DMS 273 (cell line): ENCODE data around the gene NOS3.

ENCODE experiments used
- DNase-seq: peaks from one replicate; lab custom pipeline; 2025; ENCODE audit not compliant: unreplicated experiment; lab: John Stamatoyannopoulos, UW

The NOS3 gene

DNA sequence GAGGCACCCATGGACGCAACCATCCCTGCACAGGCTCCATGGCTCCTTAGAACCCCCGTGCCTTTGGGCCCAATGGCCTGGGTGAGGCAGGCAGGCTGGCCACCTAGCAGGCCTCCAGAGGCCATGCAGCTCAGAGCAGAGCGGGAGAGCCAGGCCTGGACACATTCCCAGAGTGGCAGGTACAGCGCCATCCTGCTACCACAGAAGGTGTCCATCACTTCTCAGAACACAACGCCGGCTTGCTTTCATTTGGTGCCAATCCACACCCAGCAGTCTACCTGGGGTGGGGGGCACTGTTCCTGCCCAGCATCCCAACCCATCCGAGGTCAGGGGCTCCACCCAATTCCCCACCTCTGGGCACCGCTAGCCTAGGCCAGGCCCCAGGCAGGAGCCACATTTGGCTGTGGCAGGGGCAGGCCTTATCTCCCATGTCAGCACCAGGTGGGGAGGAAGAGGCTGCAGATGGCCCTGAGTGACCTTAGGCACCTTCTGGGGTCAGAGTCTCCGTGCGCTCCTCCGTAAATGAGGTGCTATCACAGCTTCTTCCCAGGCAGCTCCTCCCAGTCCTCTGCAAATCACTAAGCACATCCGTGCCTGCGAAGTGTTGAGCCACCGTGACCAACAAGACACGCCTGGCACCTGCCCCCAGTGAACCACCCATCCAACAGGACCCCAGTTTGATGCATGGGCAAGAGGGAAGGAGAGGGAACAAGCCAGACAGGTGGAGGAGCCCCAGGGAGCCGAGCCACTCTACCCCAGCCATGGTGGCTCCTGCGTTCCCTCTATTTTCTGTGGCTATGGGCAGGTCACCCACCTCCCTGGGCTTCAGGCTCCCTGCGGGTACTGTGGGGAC, 26.9 kb upstream of the NOS3 start:
- no peak for DNase-seq

DNA sequence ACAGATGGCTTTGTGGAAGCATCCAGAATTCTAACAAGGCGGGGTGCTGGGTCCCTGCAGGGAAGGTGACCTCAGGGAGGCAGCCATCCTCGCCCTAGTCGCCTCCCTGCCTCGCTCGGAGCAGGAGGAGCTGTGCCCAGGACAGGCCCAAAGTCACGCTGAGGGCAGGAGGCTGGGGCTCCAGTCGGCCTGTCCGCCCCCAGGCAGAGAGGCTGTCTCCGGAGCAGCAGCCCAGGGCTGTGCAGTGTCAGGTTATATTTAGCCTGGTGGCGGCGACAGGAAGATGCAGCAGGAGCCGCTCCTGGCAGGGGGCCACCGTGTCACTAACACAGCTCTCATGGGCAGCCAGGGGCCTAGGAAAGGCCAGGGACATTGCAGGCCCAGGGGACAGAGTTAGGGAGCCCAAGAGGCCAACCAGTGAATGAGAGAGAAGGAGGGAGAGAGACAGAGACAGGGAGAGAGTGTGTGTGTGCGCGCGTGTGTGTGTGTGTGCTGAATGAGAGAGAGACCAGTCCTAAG, 26.2 kb upstream of the NOS3 start:
- peak; percentile 81 for DNase-seq

DNA sequence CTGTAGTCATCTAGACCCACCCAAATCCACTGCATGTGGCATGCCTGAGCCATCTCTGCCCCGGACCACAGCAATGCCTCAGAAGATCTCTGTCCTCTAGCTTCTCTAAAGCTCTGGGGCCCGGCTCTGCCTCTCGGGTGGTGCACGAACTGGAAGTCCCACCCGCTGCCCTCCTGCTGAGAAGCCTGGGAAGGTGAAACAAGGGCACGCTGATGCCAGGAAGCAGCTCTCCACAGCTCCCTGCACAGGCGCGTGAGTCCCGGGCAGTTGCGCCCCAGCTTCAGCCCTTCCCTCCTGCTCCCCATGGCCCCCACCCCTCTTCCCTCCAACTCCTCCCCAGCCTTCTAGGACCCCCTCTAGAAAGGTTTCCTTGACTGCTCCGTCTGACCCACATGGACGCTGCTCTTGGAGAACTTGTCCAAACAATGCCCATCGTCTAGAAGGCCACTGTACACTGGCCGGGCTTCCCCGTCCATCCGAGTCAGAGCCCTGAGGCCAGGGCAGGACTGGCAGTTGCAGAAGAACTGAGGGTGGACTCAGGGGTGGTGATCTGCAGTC, 25.5 kb upstream of the NOS3 start:
- DNase-seq = no peak

DNA sequence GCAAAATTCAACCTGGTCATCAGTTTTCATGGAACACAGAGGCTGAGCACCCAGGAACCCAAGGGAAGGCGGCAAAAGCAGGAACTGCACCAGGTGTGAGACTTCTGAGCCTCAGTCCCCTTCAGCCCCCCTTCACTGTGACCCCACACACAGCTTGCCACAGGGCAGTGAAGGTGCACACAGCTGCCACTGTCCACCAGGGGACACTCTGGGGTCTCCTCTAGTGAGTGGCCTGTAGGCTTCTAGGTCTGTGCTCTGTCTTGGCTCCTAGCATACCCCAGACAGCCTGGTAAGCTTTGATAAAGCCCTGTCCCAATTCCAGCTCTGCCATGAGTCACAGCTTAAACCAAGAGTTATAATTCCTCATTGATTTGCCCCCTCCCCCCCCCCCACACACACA, 24.8 kb upstream of the NOS3 start:
- peak; percentile 56 for DNase-seq

DNA sequence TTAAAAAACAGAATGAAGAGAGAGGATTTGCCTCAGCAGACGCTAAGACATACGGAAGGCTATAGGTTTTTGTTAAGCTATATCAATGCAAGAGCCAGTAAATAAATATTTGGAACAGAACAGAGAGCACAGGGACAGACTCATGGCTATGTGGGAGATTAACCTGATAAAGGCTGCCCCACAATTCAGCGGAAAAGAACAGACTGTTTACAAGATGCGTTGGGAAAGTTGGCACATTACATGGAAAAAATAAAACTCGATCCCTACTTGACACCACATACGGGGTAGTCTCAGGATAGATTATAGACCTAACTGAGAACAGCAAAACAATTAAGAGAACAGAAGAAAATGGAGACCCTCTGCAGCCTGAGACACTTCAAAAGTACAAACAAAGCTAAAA, 23.5 kb upstream of the NOS3 start:
- DNase-seq = no peak

DNA sequence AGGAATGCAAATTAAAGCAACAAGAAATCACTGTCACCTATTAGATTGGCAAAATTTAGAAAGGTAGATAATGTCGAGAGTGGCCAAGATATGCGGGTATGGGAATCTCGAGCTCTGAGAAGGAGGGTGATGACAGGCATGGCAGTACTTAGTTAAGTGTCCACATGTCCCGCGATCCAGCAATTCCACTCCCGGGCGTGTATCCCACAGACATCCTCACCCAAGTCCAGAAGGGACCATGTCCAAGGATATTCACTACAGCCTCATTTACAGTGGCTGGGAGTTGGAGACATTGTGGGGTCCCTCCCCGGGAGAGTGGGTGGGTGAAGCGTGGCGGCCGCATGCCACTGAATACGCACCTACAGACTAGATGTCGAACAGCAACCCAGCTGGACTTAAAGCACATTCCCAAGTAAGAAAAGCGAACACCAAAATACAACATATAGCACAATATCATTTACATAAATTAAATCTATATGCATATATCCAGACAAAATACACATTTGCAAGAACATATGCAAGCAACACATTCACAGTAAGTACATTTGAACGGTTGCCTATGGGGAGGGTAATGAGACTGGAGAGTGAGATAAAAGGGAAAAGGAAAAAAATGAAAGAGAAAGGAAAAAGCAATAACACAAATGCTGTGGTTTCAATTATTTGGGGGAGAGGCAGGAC, 22.6 kb upstream of the NOS3 start:
- no peak for DNase-seq

DNA sequence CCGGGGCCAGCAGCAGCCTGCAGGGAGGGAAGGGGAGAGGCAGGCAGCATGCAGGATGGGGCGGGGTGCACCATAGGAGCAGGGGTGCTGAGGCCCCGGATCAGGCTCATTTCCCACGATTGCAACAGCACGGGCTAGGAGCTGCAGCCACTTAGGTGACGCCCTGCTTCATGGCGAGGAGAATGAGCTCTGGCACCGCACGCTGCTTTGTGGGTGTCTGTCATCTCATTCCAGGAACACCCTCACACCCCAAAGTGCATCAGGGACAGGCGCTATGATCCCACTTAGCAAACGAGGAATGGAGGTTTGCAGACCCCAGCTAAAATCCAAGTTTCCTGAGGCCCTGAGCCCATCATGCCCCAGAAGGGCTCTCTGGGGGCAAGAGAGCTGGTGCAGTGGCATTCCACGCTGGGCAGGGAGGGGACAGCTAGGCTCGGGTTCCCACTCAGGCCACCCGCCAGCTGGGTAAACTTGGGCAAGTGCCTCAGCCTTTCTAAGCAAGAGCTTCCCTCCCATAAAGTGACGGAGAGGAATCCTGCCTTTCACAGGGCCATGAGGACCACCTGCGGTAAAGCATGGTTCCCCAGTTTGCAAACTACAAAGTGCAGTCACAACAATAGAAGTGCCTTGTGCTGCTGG, 22.0 kb upstream of the NOS3 start:
- DNase-seq = no peak

DNA sequence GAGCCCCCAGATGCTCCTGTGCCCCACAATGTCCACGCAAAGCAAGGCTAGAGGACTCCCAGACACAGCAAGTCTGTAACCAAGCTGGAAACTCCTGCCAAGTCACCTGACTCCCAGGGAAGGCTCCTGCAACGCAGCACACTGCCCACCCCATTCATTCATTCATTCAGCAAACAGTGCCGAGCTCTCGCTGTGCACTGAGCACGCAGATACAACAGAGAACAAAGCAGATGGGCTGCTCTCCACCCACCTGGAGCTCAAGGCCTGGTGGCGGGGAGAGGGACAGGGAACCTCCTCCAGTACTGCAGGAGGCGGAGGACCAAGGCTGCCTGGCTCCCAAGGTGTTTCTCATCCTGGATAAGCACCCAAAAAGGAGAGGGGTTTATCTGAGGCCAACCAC, 21.3 kb upstream of the NOS3 start:
- DNase-seq = no peak

DNA sequence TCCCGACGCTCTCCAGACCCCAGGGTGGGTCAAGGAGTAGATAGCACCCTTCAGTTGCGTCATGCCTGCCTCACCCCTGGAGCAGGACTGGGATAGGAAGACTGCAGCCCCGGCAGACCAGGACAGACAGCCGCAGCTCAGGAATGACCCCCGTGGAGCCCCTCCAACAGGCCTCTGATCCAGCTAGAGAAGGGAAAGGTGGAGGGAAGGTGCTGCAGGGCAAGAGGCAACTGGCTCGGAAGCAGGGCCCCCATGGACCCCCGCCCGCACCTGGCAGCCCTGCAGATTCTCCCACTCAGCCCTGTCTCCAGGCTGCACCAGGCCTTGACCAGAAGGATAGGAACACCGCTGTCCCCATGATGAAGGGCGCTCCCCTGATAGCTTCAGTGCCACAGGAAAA, 20.4 kb upstream of the NOS3 start:
- DNase-seq = no peak

DNA sequence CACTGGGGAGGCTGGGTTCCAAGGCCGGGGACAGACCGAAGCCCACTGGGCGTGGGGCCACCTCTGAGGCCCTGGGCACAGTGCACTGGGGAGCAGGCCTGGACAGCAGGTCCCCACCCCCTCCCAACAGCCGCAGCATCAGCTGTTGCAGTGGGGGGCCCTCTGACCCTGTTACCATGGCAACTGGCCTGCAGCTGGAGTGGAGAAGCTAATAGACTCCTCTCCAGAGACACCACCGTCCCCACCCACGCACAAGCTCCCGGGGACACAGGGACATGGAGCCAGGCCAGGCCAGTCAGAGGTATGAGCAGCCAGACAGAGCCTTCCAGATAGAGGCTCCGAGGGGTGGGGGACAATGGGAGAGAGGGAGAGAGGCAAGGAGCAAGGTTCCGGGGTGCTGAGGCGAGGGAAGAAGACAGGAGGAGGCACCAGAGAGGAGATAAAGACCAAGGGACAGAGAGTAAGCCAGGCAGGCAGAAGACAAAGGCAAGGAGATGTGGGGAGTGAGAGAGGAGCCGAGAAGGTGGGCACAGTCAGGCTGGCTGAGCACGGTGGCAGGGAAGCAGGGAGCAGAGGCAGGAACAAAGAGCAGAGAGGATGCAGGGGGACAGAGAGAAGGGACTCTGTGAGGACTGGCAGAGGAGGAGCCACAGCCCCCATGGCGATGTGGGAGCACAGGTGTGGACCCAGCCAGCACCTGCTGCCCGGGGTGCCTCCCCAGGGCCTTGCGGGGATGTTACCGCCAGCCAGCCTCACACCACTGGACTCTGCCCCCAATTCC, 19.4 kb upstream of the NOS3 start:
- peak; percentile 54 for DNase-seq

DNA sequence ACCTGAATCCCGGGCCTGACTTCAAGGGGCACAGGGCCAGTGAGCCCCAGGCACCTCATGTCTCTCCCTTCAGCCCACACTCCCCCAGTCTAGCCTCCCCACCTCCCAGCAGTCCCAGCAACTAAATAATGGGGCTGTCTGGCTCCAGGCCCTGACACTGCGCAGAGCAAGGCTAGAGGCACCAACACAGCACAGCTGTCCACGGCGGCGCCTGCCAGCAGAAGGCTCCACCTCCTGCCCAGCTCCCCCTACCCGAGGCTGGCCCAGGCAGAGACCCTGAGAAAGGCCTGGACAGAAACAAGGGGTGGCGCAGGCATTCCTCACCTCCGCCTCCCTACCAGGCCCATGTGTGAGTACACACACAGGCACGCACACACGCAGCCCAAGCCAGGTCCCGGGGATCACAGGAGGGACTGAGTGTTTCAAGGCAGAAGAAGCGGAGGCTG, 18.8 kb upstream of the NOS3 start:
- DNase-seq = peak; percentile 90

DNA sequence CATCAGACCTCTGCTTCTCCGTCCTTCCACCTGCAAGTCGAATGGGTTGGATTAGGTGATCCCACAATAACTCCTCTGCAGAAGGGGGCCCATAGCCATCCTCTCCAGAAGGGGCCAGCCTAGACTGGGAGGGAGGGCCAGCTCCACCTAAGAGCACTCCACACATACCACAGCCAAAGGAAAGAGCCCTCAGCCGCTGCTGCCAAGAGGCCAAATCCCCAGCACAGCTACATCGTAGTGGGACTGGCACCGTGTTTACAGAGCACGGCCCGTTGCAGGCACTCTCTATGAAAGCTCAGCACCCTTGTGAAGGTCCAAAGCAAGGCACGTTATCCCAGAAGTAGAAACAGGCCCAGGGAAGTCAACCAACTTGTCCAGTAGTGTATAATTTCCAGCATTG, 18.1 kb upstream of the NOS3 start:
- no peak for DNase-seq

DNA sequence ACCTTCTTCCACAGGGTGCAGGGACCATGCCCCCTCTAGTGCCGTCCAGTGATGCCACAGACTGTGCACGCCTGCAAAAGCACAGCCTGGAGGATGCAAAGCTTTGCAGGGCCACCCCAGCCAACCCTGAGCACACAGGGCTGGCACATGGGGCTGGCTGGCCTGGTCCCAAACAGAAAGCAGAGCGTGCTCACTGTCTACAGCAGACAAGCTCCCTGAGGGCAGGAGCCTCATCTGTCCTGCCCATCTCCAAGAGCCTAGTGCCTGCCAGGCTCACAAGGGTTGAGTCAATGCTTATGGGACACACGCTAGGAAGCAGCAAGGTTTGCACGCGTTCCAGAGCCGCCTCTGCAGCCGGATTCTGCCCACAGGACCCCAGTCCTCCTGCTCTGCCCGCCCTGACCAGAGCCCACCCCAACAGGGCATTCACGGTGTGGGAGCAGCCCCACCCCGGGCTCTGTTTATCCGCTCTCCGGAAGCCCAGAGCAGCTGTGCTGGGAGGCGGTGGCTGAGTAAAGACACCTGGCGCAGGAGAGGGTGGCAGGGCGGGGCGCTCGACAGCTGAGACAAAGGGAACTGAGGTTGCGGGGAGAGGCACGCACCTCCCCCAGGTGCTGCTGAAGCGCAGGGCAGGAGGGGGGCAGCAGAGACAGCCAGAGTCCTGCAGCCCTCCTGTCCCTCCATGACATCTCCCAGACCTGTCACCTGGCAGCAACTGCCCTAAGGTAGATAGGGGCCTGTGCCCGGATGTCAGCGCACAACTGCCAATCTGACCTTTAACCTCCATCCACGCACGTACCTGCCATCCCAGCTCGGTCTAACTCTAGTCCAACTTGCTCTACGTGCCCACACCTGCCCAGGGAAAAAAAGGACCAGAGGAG, 17.0 kb upstream of the NOS3 start:
- DNase-seq = no peak

DNA sequence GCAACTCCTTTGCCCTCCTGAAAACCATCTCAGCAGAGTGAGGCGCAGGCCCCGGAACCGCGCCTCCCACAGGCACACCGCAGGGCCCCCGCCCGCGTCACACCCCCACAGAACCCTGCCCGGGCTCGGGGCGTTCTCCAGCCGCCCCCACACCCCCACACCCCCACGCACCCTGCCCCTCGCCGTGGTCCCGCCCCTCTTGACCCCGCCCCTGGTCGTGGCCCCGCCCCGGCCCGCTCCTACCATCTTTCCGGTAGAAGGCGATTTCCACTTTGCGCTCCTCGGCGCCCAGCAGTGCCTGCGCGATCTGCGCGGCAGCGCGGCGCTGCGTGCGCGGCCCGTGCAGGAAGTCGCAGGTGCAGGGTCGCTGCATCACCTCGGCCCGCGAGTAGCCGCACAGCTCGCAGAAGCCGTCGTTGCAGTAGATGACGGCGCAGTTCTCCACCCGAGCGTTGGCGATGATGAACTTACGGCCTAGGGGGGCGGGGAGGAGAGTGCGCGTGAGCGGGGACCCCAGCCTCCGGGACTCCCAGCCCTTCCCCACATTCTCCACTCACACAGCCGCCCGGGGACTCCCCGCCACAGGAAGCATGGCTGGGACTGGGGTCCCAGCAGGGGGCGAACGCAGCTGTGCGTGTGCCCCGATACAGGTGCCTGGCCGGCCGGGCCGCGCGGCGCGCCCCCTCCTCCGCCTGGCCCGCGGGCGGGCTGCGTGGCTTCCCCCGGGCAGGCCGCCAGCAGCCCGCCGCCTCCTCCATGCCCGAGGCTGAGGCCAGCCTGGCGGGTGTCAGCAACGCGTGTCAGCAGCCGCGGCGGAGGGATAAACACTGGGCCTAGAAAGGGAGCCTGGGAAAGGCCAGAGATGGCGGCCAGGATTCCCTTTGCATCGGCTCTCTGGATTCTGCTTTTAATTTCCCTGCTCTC, 16.1 kb upstream of the NOS3 start:
- peak; percentile 82 for DNase-seq

DNA sequence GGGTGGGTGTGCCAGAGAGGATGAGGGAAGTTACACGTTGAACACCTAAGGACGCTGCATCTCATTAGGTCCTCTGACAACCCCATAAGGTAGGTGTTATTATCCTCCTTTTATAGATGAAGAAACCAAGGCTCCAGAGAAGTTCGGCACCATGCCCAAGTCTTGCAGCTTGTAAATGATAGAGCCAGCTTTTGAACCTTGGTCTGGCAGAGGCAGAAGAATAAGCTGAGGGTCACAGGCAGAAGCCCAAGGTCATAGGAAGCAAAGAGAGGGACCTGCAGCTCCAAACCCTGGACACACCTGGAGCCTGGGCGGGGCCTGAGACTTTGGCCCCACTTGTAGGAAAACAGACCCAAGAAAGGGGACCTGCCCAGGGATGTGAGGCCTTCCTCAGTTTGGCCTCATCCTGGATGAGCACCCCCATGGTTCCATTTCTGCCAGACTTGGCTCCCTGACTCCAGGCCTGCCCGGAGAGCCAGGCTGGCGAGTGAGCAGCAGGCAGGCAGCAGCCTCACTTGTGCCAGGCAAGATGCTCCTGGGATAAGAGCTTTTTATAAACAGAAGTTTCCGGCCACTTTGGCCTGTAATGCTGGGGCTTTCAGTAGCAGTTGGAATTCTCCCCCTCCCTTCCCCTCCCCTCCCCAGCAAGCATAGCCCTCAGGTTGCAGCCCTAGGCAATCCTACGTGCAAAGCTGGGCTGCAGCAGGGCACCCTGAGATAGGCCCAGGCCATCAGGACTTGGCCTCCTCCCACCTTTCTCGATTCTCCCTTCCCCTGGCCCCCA, 15.1 kb upstream of the NOS3 start:
- peak; percentile 83 for DNase-seq

DNA sequence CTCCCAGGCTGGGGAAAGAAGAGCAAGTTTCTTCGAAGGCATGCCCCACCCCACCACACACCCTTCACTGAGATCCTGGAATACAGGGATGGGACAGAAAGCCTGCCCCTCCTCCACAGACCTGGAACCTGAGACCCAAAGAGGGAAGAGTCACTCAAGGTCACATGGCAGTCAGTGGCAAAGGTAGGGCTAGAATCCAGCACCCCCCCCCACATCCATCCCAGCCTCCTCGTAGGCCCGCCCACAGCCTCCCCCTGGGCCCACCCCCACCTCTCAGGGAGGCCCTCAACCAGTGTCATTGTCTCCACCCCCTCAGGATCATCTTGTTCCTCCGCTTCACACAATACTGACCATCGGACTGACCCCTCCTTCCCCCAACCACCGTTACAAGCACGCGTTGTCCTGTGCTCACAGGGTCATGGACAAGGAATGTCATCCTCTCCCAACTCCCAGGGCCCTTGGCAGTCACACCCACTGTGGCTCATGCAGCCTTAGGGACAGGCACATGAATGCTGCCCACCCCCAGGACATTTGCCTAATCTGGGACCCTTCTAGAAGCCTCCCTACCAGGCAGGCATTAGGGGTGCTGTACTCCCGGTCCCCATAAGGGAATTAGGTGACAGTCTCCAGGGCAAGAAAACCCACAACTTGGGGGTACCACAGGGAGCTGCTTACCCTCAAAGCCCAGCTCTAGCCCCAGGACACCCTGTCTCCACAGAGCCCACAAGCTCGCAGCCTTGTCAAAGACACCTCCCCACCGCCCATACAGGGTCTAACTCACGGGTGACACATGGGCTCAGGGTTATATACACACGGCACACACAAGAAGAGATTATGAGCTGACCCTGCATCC, 14.1 kb upstream of the NOS3 start:
- DNase-seq = peak; percentile 65
